Spleen (tissue), 11 donors: ENCODE results near the gene TRAM2. TPM values are rescaled to one million over a fixed set of nuclear protein-coding genes. Genes with fewer than 3 reads are reported as not detected.
A peak's percentile ranks its signal among the peaks of the same experiment; 100 is the strongest.

ENCODE experiments used
- DNase-seq: peaks from one replicate; pipeline ENCODE4 v3.0.0-alpha.2; 2020
- H3K27ac ChIP-seq, 8 donors: fragments of 200-600 bp; sonication (generic) in 7 of 8; 1 replicate in 4 of 8; 2 replicates in 4 of 8; pipeline versions ENCODE4 v1.5.0 to v1.8.0; 2016 to 2021; ENCODE audit warnings: inconsistent platforms in 4 of 8, mild to moderate bottlenecking in 4 of 8, moderate library complexity in 1 of 8
- H3K27me3 ChIP-seq, 7 donors: fragments of 200-600 bp; sonication (generic) in 6 of 7; replicated peaks in 1 of 7; 1 replicate in 4 of 7; 2 replicates in 3 of 7; pipeline versions ENCODE4 v1.5.0 to v1.8.0; 2016 to 2021; ENCODE audit warnings: inconsistent platforms in 3 of 7, mild to moderate bottlenecking in 1 of 7
- H3K36me3 ChIP-seq, 6 donors: fragments of 200-600 bp; sonication (generic) in 5 of 6; 1 replicate in 4 of 6; 2 replicates in 2 of 6; pipeline versions ENCODE4 v1.5.0 to v1.8.0; 2016 to 2021; ENCODE audit warnings: inconsistent platforms in 2 of 6
- H3K4me1 ChIP-seq, 6 donors: fragments of 200-600 bp; sonication (generic) in 5 of 6; 1 replicate in 3 of 6; 2 replicates in 3 of 6; pipeline versions ENCODE4 v1.5.0 to v1.8.0; 2016 to 2021; ENCODE audit warnings: inconsistent platforms in 3 of 6
- H3K4me3 ChIP-seq, 8 donors: fragments of 200-600 bp; sonication (generic) in 7 of 8; 1 replicate in 4 of 8; 2 replicates in 4 of 8; pipeline versions ENCODE4 v1.5.0 to v1.8.0; 2016 to 2021; ENCODE audit warnings: inconsistent platforms in 4 of 8, mild to moderate bottlenecking in 4 of 8, moderate library complexity in 2 of 8
- H3K9me3 ChIP-seq, 8 donors: fragments of 200-600 bp; sonication (generic) in 7 of 8; 1 replicate in 4 of 8; 2 replicates in 4 of 8; pipeline versions ENCODE4 v1.5.0 to v1.8.0; 2016 to 2021; ENCODE audit warnings: inconsistent platforms in 4 of 8
- CTCF ChIP-seq, 11 experiments: fragments of 200-600 bp in 7 of 11; fragments of 450-650 bp in 4 of 11; sonication (generic) in 4 of 11; IDR thresholded peaks in 8 of 11; conservative IDR thresholded peaks in 3 of 11; 1 replicate in 7 of 11; 2 replicates in 4 of 11; pipeline versions ENCODE4 v1.4.0 to v1.8.0; 2016 to 2021; ENCODE audit warnings: antibody characterized with exemption in 11 of 11, inconsistent platforms in 4 of 11, mild to moderate bottlenecking in 1 of 11
- POLR2A ChIP-seq, 3 donors: fragments of 450-650 bp; IDR thresholded peaks; one replicate each; pipeline ENCODE4 v1.5.1; 2017; ENCODE audit warnings: antibody characterized with exemption in 3 of 3, mild to moderate bottlenecking in 1 of 3
- POLR2AphosphoS5 ChIP-seq, 3 donors: sonication (generic); formaldehyde crosslinking; IDR thresholded peaks; one replicate each; pipeline ENCODE4 v1.5.1; 2017; ENCODE audit warnings: antibody characterized with exemption in 3 of 3
- WGBS, 5 donors: extraction: QIAGEN DNeasy Blood & Tissue Kit in 3 of 5; methylation state at CpG; one replicate each; pipeline versions ENCODE4 v1.1.5 to v1.1.7; 2013 to 2018; 5-methylcytosine and 5-hydroxymethylcytosine counted together
- intact Hi-C: fragments of 100-400 bp; cut with DNase I; formaldehyde crosslinking; loops from one replicate; pipeline ENCODE4 v1.15.0; 2023; ENCODE audit warnings: low total_unique reads
- polyA plus RNA-seq, 3 donors: library from polyadenylated mRNA; stranded (reverse); fragments of 200-250 nt; gene quantifications; one replicate each; pipeline ENCODE4 v1.2.1, GENCODE V29; 2013
- total RNA-seq, 7 donors: library from RNA; depleted of rRNA in 3 of 7; stranded (reverse); fragments of >200 nt in 3 of 7; fragmentation: NEBNext Ultra II Directional in 4 of 7; extraction: Animal tissue kit (Norgen Biotek cat#: 25700) in 4 of 7; gene quantifications; one replicate each; pipeline versions ENCODE4 v1.1.0 to v1.2.1, GENCODE V29; 2016 to 2021
- donor health status: healthy with polysubstance abuse.
- donor health status: DM: no; HTN: no; CAD: no; lungs with moderate emphysema.
- donor health status: DM: no; HTN: no; CAD: no.
- donor health status: Bipolar disorder and iron deficiency.
- donor health status: healthy.
- donor health status: DM: no; HTN: no; CAD: no.
- donor health status: DM: yes; HTN: yes; CAD: no.

The TRAM2 gene
- total and polyA plus RNA-seq, 10 donors = 1.8 to 47.7 (median 32.3) TPM

- intact Hi-C loops = loop anchor here (10.0 kb wide), 1 partner anchor 57 kb away; no protein-coding TSS in a partner anchor
- Histone ChIP-seq H3K4me3 (no peak overlapping the region), H3K36me3 (no peaks in the 10 kb centered on the region), H3K27ac (peak overlapping the region in 6 of 8 donors; percentile 2 to 73 (median 62)), H3K27me3 (no peaks in the 10 kb centered on the region), H3K9me3 (no peaks in the 10 kb centered on the region), H3K4me1 (peaks cover 3 to 51% (median 23%) of the 10 kb centered on the region in 6 donors)
- DNase-seq = no peak
- TF ChIP-seq POLR2AphosphoS5 (IDR thresholded peaks at IDR 0.05) (no peak), POLR2A (IDR thresholded peaks at IDR 0.05) (no peak), CTCF (IDR thresholded peaks at IDR 0.05 in 8 of 11, conservative IDR thresholded peaks at IDR 0.05 in 3 of 11) (peak in 8 of 11 experiments; percentile 27 to 68 (median 55))
- 36 to 58% (median 51%) methylated on average over 12 of the region's 12 CpGs for WGBS, 5 donors
Measured at GRCh38 chr6:52598123-52598823, 21.4 kb upstream of the TRAM2 start.

- Histone ChIP-seq H3K27ac (peak overlapping the region in 6 of 8 donors; percentile 2 to 73 (median 62)), H3K36me3 (no peaks in the 10 kb centered on the region), H3K4me1 (peaks cover 3 to 51% (median 23%) of the 10 kb centered on the region in 6 donors), H3K4me3 (no peak overlapping the region), H3K27me3 (no peaks in the 10 kb centered on the region), H3K9me3 (no peaks in the 10 kb centered on the region)
- intact Hi-C loops = loop anchor here (10.0 kb wide), 1 partner anchor 57 kb away; no protein-coding TSS in a partner anchor
- DNase-seq = no peak
- TF ChIP-seq POLR2AphosphoS5 (IDR thresholded peaks at IDR 0.05) (no peak), POLR2A (IDR thresholded peaks at IDR 0.05) (no peak), CTCF (IDR thresholded peaks at IDR 0.05 in 8 of 11, conservative IDR thresholded peaks at IDR 0.05 in 3 of 11) (no peak)
Measured at GRCh38 chr6:52597738-52598122, 20.9 kb upstream of the TRAM2 start.

GRCh38 chr6:52596371-52597028 is 19.6 kb upstream of the TRAM2 start:
- intact Hi-C loops = loop anchor here (10.0 kb wide), 1 partner anchor 58 kb away; no protein-coding TSS in a partner anchor
- no peak for DNase-seq

More at GRCh38 chr6:52596371-52597028, 19.6 kb upstream of the TRAM2 start:
- H3K4me3 ChIP-seq = no peak overlapping the region
- no peaks in the 10 kb centered on the region for H3K9me3 ChIP-seq
- no peaks in the 10 kb centered on the region for H3K27me3 ChIP-seq
- no peaks in the 10 kb centered on the region for H3K36me3 ChIP-seq
- WGBS, 5 donors = 44 to 76% (median 57%) methylated on average over 2 of the region's 2 CpGs
- TF ChIP-seq POLR2AphosphoS5 (IDR thresholded peaks at IDR 0.05) = no peak
- TF ChIP-seq CTCF (IDR thresholded peaks at IDR 0.05 in 8 of 11, conservative IDR thresholded peaks at IDR 0.05 in 3 of 11) = no peak
- no peak for TF ChIP-seq POLR2A (IDR thresholded peaks at IDR 0.05)
- peaks cover 3 to 51% (median 23%) of the 10 kb centered on the region in 6 donors for H3K4me1 ChIP-seq
- peak overlapping the region in 7 of 8 donors; percentile 54 to 73 (median 65) for H3K27ac ChIP-seq
